ENCODE results near the gene FAM222A.

GRCh38 chr12:109738878-109739665 is 25.4 kb downstream of the FAM222A start:
- no peak for TF ChIP-seq CTCF (conservative IDR thresholded peaks at IDR 0.05; ENCODE audit: low read depth, low read length)
- no peak for TF ChIP-seq POLR2A (IDR thresholded peaks at IDR 0.05; ENCODE audit: low read depth, low read length)
- TF ChIP-seq RAD21 (IDR thresholded peaks at IDR 0.05; ENCODE audit: low read length): no peak
- no peak for TF ChIP-seq USF2 (IDR thresholded peaks at IDR 0.05; ENCODE audit: low read depth, low read length)
- TF ChIP-seq RCOR1 (IDR thresholded peaks at IDR 0.05; ENCODE audit: insufficient replicate concordance, low read length): no peak
